Activated CD4-positive, alpha-beta T cell treated with anti-CD3 and anti-CD28 coated beads, Interleukin-10, Interleukin-2, amounts not matched to agents 100 ng/mL and 50 ng/mL, durations not matched to agents 16 hours and 8 hours (primary cell): ENCODE measurements around the gene VEGFA.
A peak's percentile ranks its signal among the peaks of the same experiment; 100 is the strongest.

ENCODE experiments used
- DNase-seq: peaks from one replicate; pipeline ENCODE4 v3.0.0-alpha.2; 2020

Gene VEGFA

GRCh38 chr6:43769526-43770371 lies at the start of gene VEGFA:
VEGFA (plus strand) TSS chr6:43770211.
- DNase-seq, result peak; percentile 90

- no peak for DNase-seq
Observed at GRCh38 chr6:43720999-43721398, 49.0 kb upstream of the VEGFA start.

DNA sequence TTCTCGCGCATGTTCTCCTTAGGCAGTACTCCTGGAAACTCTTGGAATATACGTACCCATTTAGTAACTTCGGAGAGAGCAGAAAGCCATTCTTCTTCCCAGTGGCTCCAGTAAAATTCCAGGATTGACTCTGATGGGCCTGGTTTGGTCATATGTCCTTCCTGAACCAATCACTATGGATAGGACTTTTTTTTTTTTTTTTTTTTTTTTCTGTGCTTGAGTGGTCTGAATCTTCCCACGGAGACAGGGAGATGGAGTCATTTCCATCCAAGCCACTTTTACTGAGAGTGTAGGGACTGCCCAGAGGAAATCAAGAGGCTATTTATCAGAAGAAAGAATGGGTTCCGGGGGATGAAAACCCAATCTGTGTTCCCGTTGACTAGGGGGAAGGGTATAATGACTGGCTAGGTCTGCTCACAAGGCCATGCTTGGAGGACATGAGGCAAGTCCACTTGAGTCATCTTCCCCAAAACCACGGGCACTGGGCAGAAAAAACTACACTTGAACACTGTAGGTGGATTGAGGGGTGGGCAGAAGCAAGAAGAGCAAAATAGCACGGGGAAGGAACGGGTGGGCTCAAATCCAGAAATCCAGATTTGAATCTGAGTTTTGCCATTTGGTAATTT lies 47.0 kb upstream of the VEGFA start:
- no peak for DNase-seq

DNA sequence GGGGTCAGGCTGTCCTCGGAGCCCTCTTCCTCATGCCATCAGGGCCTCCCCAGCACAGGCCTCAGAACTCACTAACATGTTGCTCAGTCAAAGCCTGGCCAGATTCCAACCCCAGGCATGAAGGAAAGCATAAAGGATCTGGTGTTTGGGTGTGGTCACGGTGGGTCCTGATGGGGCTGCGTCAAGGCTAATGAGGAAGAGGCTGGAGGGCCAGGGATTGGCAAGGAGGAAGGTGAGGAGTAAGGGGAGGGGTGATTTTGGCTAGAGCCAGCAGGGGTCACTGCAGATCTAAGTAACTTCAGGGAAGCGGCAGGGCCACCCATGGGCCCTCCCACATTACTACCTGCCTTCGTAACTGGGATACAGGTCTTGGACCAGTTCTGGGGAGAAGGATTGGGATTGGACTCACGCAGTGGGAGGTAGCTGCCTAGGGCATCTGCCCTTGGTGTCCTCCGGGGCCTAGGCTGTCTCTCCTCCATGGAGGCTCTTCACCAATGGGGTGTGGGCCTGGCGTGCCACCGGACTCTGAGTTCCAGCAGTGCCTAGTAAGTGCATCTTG lies 46.2 kb upstream of the VEGFA start:
- peak; percentile 76 for DNase-seq

GRCh38 chr6:43724354-43724753 lies 45.7 kb upstream of the VEGFA start:
- DNase-seq, result no peak

- peak; percentile 85 for DNase-seq
Observed at GRCh38 chr6:43724914-43725642, 44.9 kb upstream of the VEGFA start.

- no peak for DNase-seq
Observed at GRCh38 chr6:43725643-43726580, 44.1 kb upstream of the VEGFA start.

GRCh38 chr6:43727634-43728033 lies 42.4 kb upstream of the VEGFA start:
- DNase-seq, result no peak

DNA sequence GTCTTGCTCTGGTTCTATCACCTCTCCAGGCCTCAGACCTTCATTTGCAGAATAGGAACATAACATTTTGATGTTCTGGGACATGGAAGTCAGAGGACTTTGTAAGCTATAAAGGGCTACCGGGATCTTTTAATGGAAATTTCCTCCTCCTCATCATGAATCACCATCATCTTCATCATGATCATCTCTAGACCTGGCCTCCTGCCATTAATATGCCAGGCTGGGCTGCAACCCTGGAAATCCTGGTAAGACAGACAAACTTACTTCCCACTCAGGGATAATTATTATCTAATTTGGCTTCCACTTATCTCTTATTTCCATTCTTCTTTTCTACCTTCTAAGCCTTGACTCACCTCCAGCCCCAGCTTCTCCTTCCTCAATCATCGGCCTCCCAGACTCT lies 41.4 kb upstream of the VEGFA start:
- no peak for DNase-seq

DNA sequence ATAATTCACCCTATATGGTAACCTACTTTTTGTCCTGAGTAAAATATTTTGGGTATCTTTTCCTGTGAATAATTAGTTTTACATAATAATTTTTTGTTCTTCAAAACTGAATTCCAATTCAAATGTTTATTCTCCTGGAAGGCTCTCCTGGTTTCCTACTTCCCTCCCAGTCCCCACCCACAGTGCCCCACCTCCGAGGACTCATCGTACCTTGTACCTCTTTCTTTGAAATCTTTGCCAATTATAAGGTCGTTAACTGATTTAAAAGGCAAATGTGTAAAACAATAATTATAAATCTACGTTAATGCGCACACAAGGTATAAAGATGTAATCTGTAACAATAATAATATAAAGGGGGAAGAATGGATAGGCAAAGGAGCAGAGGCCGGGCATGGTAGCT lies 40.5 kb upstream of the VEGFA start:
- no peak for DNase-seq

GRCh38 chr6:43730634-43731033 lies 39.4 kb upstream of the VEGFA start:
- DNase-seq, result no peak

- DNase-seq, result peak; percentile 27
Observed at GRCh38 chr6:43733471-43734293, 36.3 kb upstream of the VEGFA start.

- DNase-seq, result no peak
Observed at GRCh38 chr6:43734294-43734665, 35.7 kb upstream of the VEGFA start.

GRCh38 chr6:43735642-43736199 lies 34.3 kb upstream of the VEGFA start:
- no peak for DNase-seq

GRCh38 chr6:43736211-43736786 lies 33.7 kb upstream of the VEGFA start:
- no peak for DNase-seq

- no peak for DNase-seq
Observed at GRCh38 chr6:43736844-43737243, 33.2 kb upstream of the VEGFA start.

- DNase-seq, result no peak
Observed at GRCh38 chr6:43737272-43738081, 32.5 kb upstream of the VEGFA start.

DNA sequence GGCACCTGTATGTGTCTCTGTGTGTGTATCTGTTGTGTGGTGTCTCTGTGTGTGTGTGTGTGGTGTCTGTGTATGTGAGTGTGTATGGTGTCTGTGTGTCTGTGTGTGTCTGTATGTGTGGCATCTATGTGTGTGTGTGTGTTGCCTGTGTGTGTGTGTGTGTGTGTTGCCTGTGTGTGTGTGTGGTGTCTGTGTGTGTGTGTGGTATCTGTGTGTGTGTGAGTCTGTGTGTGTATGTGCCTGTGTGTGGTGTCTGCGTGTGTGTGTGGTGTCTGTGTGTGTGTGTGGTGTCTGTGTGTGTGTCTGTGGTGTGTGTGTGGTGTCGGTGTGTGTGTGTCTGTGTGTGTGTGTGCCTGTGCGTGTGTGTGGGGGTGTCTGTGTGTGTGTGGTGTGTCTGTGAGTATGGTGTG lies 31.7 kb upstream of the VEGFA start:
- DNase-seq, result no peak

DNA sequence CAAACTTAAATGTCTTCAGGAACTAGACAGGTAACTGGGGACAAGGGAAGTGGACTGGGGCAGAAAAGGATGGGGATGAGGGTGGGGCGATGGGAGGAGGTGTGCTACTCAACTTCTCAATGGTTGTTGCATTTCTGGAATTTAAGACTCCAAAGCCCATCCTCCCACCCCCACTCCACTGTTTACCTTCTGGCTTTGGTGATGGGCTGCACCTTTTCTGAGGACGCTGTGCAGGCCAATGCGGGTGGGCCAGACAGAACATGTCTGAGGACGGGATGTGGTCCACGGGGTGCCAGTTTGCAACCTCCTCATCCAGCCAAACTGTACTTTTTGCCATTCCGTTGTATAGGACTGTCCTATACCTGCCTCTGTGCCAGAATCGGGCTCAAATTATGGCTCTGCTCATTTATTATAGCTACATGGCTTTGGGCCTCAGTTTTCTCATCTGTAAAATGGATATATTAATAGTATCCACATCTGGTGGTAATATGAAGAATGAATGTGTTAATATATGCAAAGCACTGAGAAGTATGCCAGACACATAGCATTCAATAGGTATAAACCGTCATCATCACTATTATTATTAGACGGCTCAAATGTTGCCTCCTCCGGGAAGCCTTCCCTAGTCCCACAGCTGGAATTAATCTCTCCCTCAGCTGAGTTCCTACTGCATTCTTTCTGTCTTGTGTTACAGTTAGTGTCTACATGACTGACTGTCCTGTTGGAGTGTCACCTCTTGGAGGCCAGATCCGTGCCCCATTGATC lies 31.0 kb upstream of the VEGFA start:
- no peak for DNase-seq
